Gastrocnemius medialis (tissue), 4 donors: Measurements from ENCODE around the gene ID3.

Experiments
- CTCF ChIP-seq, 5 experiments: fragments of 450-650 bp in 3 of 5; fragments of 200-600 bp in 2 of 5; sonication (generic) in 2 of 5; IDR thresholded peaks in 4 of 5; conservative IDR thresholded peaks in 1 of 5; 1 replicate in 4 of 5; 2 replicates in 1 of 5; pipeline ENCODE4 v1.5.1; 2016 to 2019; ENCODE audit warnings: antibody characterized with exemption in 5 of 5, mild to moderate bottlenecking in 3 of 5, moderate library complexity in 3 of 5
- POLR2A ChIP-seq, 2 donors: fragments of 450-650 bp; IDR thresholded peaks; one replicate each; pipeline ENCODE4 v1.6.1; 2017; ENCODE audit warnings: antibody characterized with exemption in 2 of 2, mild to moderate bottlenecking in 2 of 2, moderate library complexity in 2 of 2

GRCh38 chr1:23555986-23556634 is 3.2 kb downstream of the ID3 start:
- no peak for TF ChIP-seq CTCF (IDR thresholded peaks at IDR 0.05 in 4 of 5, conservative IDR thresholded peaks at IDR 0.05 in 1 of 5)
- TF ChIP-seq POLR2A (IDR thresholded peaks at IDR 0.05) = no peak
